Mucosa of descending colon (tissue), 3 donors: ENCODE measurements around the gene MEIKIN. TPM values are rescaled to one million over a fixed set of nuclear protein-coding genes. Genes with fewer than 3 reads are reported as not detected.

Experiments used
- total RNA-seq, 3 donors: library from RNA; stranded (reverse); fragmentation: NEBNext Ultra II Directional in 2 of 3; extraction: Animal tissue kit (Norgen Biotek cat#: 25700) in 2 of 3; gene quantifications; one replicate each; pipeline versions ENCODE4 v1.2.1 to v1.2.4, GENCODE V29; 2021 to 2023
- donor health status: DM: no; HTN: no; CAD: no; lungs with moderate emphysema.
- donor health status: DM: no; HTN: no; CAD: no.
- donor health status: DM: no; HTN: yes; CAD: no.

MEIKIN gene
- total RNA-seq, 3 donors from 2014 or later, result not detected

Other genes starting within 250 kb of the MEIKIN start
- 10 to 100 TPM; 28.3 to 40.3 (median 33.2) TPM for gene FNIP1, start 148.6 kb downstream of the MEIKIN start, total RNA-seq
- gene ACSL6, start 66.0 kb upstream of the MEIKIN start, total RNA-seq, result 1 to 10 TPM in 1 of 3 donors, under 1 TPM in 2; 0.38 to 3.8 (median 0.77) TPM
- not detected for gene IL3, start 115.0 kb upstream of the MEIKIN start, total RNA-seq
- gene CSF2, start 128.1 kb upstream of the MEIKIN start, total RNA-seq, result not detected